Stimulated activated CD8-positive, alpha-beta memory T cell treated with anti-CD3 and anti-CD28 coated beads, Interleukin-15, amount 100 ng/mL, for 4 hours (primary cell): ENCODE results near the gene HUNK.

Experiments
- DNase-seq, 2 donors: peaks; one replicate each; pipeline ENCODE4 v3.0.0-alpha.2; 2020; ENCODE audit warnings: low read depth in 2 of 2

HUNK gene

DNA sequence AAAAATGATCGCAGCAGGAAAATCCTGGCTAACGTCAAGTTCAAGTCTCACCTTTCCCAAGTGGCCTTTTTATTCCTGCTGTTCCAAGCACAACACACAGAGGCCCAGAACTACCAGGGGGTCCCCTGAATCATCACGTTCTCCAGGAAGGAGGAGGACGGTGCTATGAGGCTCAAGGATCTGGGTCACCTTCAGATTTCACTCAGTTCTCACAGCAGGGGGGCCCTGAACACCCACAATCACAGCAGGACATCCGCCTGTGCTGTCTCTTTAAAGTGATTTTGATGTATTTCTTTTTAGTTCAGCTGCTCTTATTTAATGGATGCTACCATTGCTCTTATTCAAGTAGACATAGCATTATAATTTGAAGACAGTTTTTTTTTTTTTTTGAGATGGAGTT is 173.4 kb downstream of the HUNK start:
- no peak for DNase-seq

GRCh38 chr21:32048353-32048752 is 175.5 kb downstream of the HUNK start:
- no peak for DNase-seq
